K562 (cell line): ENCODE results near the gene C3. TPM values are rescaled to one million over a fixed set of nuclear protein-coding genes. Genes with fewer than 3 reads are reported as not detected.

ENCODE experiments used
- ATF1 ChIP-seq, 2 experiments: fragments of 450-650 bp in 1 of 2; IDR thresholded peaks; 2 replicates each; pipeline ENCODE4 v1.6.1; 2016; ENCODE audit warnings: missing compliant biosample characterization in 1 of 2, missing genetic modification characterization in 1 of 2
- DNMT1 ChIP-seq: fragments of 450-650 bp; IDR thresholded peaks from 2 replicates; pipeline ENCODE4 v1.6.1; 2016; ENCODE audit warnings: antibody characterized with exemption, mild to moderate bottlenecking
- FOXA3 ChIP-seq, 2 experiments: fragments of 450-650 bp in 1 of 2; sonication (generic) in 1 of 2; formaldehyde crosslinking; IDR thresholded peaks in 1 of 2; conservative IDR thresholded peaks in 1 of 2; 2 replicates each; pipeline versions ENCODE4 v1.4.0 to v1.8.0; 2020 to 2022; ENCODE audit warnings: mild to moderate bottlenecking in 2 of 2, missing genetic modification reagents in 1 of 2
- HNRNPK ChIP-seq: fragments of 200-400 bp; formaldehyde crosslinking; IDR thresholded peaks from one replicate; pipeline ENCODE4 v1.6.1; 2018; ENCODE audit warnings: mild to moderate bottlenecking, low read depth, low read length; ENCODE audit not compliant: poor library complexity, severe bottlenecking
- MAFF ChIP-seq: IDR thresholded peaks from 2 replicates; pipeline ENCODE4 v1.6.1; 2012; ENCODE audit warnings: low read length, improper control_type of control experiment
- MXI1 ChIP-seq: IDR thresholded peaks from 2 replicates; pipeline ENCODE4 v1.6.1; 2011; ENCODE audit warnings: low read depth, mild to moderate bottlenecking, improper control_type of control experiment, low read length
- NCOA6 ChIP-seq: fragments of 450-650 bp; IDR thresholded peaks from 2 replicates; pipeline ENCODE4 v1.6.1; 2017; ENCODE audit warnings: mild to moderate bottlenecking
- NFRKB ChIP-seq: fragments of 450-650 bp; IDR thresholded peaks from 2 replicates; pipeline ENCODE4 v1.6.1; 2016; ENCODE audit warnings: low read depth
- RBM34 ChIP-seq: fragments of 200-400 bp; formaldehyde crosslinking; IDR thresholded peaks from 2 replicates; pipeline ENCODE4 v1.6.1; 2018; ENCODE audit warnings: low read length, borderline replicate concordance; ENCODE audit not compliant: insufficient read depth
- SAFB2 ChIP-seq: fragments of 200-400 bp; formaldehyde crosslinking; IDR thresholded peaks from 2 replicates; pipeline ENCODE4 v1.6.1; 2018; ENCODE audit warnings: borderline replicate concordance, low read length, low read depth, moderate library complexity; ENCODE audit not compliant: severe bottlenecking
- SP1 ChIP-seq: sonication (generic); formaldehyde crosslinking; IDR thresholded peaks from 2 replicates; pipeline ENCODE4 v1.8.1; 2022; ENCODE audit warnings: mild to moderate bottlenecking, missing genetic modification reagents
- TEAD2 ChIP-seq: fragments of 450-650 bp; IDR thresholded peaks from 2 replicates; pipeline ENCODE4 v1.6.1; 2016; ENCODE audit warnings: missing genetic modification characterization, control low read depth, missing compliant biosample characterization
- polyA plus RNA-seq, 8 experiments: library from polyadenylated mRNA; depleted of rRNA in 4 of 8; stranded (reverse) in 5 of 8; unstranded in 3 of 8; fragments of >200 nt; fragmentation: Nextera tagmentation in 2 of 8; fragmentation: Illumina TruSeq in 1 of 8; extraction: Ambion mirVana in 2 of 8; extraction: Trizol in 1 of 8; gene quantifications; 2 replicates each; pipeline versions ENCODE4 v1.2.1 to v1.2.3, GENCODE V29; 2011 to 2014; ENCODE audit warnings: inconsistent platforms in 1 of 8, missing spikeins in 1 of 8
- total RNA-seq, 7 experiments: library from RNA; depleted of rRNA in 6 of 7; stranded (reverse); fragments of >200 nt in 6 of 7; fragmentation: Illumina TruSeq in 2 of 7; extraction: Trizol in 2 of 7; gene quantifications; 2 replicates each; pipeline versions ENCODE4 v1.2.1 to v1.2.3, GENCODE V29; 2011 to 2021; ENCODE audit warnings: low replicate concordance in 1 of 7
- TF ChIP-seq, protein P1 (sequence below): sonication (generic); formaldehyde crosslinking; IDR thresholded peaks from 2 replicates; pipeline ENCODE4 v1.8.0; 2022; ENCODE audit warnings: mild to moderate bottlenecking, missing genetic modification reagents
- TF ChIP-seq, protein P2 (sequence below): fragments of 250-450 bp; sonication (Bioruptor Pico); IDR thresholded peaks from 2 replicates; pipeline ENCODE4 v1.4.0; 2020; ENCODE audit warnings: mild to moderate bottlenecking
- TF ChIP-seq, protein P3 (sequence below): sonication (generic); formaldehyde crosslinking; IDR thresholded peaks from 2 replicates; pipeline ENCODE4 v1.8.0; 2022; ENCODE audit warnings: mild to moderate bottlenecking, missing genetic modification reagents, borderline replicate concordance
- TF ChIP-seq, protein P4 (sequence below), 2 experiments: fragments of 450-650 bp; conservative IDR thresholded peaks; 2 replicates each; pipeline ENCODE4 v1.6.1; 2017; ENCODE audit warnings: mild to moderate bottlenecking in 2 of 2, moderate library complexity in 2 of 2

C3 gene
- total and polyA plus RNA-seq, 9 of the 15 experiments (the other 6 are each of a cell fraction or from before 2014, with no cell fraction given), result 0.59 to 10.6 (median 2.2) TPM

DNA sequence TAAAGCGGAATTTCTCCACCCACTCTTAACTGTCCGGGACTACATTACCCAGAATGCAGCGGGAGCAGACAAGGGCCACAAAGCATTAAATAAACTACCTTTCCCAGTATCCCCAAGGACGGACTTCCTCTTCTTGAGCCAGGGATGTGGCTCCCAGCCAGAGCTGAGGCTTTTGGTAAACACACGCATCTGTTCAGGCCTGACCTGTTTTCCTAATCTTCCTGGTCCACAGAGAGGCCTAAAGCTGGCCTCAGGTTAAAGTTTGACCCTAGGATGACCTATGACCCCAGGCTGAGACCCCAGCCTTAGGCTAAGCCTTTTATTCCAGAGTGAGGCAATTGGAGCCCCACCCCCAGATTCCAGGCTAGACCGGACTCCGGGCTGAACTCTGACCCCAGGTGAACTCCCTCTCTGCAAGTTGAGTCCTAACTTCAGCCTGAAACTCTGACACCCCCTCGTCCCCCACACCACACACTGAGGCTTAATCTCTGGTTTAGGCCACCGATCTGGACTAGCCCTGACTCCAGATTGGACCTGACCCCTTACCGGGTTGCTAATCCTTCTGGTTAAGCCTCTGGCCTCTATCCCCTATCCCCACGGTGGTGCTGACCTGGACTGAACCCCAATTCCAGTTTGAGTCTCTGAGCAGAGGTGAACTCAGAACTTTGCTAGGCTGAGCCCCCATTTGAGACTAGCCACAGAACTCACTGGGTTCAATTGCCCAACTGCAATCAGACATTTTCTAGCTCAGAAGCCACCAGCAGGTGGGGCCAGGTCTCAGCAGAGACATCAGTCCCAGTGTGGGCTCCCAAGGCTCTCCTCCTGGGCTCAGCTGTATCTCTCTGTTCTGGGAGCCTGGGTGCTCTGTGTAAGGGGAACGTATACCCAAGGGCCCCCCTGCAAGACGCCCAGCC is 17.7 kb upstream of the C3 start (continued):
- TF ChIP-seq, protein P1, sequence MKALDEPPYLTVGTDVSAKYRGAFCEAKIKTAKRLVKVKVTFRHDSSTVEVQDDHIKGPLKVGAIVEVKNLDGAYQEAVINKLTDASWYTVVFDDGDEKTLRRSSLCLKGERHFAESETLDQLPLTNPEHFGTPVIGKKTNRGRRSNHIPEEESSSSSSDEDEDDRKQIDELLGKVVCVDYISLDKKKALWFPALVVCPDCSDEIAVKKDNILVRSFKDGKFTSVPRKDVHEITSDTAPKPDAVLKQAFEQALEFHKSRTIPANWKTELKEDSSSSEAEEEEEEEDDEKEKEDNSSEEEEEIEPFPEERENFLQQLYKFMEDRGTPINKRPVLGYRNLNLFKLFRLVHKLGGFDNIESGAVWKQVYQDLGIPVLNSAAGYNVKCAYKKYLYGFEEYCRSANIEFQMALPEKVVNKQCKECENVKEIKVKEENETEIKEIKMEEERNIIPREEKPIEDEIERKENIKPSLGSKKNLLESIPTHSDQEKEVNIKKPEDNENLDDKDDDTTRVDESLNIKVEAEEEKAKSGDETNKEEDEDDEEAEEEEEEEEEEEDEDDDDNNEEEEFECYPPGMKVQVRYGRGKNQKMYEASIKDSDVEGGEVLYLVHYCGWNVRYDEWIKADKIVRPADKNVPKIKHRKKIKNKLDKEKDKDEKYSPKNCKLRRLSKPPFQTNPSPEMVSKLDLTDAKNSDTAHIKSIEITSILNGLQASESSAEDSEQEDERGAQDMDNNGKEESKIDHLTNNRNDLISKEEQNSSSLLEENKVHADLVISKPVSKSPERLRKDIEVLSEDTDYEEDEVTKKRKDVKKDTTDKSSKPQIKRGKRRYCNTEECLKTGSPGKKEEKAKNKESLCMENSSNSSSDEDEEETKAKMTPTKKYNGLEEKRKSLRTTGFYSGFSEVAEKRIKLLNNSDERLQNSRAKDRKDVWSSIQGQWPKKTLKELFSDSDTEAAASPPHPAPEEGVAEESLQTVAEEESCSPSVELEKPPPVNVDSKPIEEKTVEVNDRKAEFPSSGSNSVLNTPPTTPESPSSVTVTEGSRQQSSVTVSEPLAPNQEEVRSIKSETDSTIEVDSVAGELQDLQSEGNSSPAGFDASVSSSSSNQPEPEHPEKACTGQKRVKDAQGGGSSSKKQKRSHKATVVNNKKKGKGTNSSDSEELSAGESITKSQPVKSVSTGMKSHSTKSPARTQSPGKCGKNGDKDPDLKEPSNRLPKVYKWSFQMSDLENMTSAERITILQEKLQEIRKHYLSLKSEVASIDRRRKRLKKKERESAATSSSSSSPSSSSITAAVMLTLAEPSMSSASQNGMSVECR (CRISPR knock-in tag), result peak; percentile 53; the same call in 1 of the 2 replicates
- TF ChIP-seq NCOA6 (no peak), DNMT1 (no peak), FOXA3 (CRISPR knock-in tag; conservative IDR thresholded peaks at IDR 0.05 in 1 of 2, IDR thresholded peaks at IDR 0.05 in 1 of 2) (peak; percentile 65 to 89), RBM34 (no peak), ATF1 (CRISPR knock-in tag; IDR thresholded peaks at IDR 0.05) (no peak), ATF1 (tag; IDR thresholded peaks at IDR 0.05) (no peak; the same call in 1 of the 2 replicates), NFRKB (0 out of 2 replicates have a peak, but pooled peaks have one; percentile 41), SP1 (peak; percentile 45), HNRNPK (no peak), SAFB2 (no peak), TEAD2 (tag) (no peak), MXI1 (no peak), MAFF (no peak)
- TF ChIP-seq, protein P2, sequence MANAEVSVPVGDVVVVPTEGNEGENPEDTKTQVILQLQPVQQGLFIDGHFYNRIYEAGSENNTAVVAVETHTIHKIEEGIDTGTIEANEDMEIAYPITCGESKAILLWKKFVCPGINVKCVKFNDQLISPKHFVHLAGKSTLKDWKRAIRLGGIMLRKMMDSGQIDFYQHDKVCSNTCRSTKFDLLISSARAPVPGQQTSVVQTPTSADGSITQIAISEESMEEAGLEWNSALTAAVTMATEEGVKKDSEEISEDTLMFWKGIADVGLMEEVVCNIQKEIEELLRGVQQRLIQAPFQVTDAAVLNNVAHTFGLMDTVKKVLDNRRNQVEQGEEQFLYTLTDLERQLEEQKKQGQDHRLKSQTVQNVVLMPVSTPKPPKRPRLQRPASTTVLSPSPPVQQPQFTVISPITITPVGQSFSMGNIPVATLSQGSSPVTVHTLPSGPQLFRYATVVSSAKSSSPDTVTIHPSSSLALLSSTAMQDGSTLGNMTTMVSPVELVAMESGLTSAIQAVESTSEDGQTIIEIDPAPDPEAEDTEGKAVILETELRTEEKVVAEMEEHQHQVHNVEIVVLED, result no peak
- TF ChIP-seq, protein P3, sequence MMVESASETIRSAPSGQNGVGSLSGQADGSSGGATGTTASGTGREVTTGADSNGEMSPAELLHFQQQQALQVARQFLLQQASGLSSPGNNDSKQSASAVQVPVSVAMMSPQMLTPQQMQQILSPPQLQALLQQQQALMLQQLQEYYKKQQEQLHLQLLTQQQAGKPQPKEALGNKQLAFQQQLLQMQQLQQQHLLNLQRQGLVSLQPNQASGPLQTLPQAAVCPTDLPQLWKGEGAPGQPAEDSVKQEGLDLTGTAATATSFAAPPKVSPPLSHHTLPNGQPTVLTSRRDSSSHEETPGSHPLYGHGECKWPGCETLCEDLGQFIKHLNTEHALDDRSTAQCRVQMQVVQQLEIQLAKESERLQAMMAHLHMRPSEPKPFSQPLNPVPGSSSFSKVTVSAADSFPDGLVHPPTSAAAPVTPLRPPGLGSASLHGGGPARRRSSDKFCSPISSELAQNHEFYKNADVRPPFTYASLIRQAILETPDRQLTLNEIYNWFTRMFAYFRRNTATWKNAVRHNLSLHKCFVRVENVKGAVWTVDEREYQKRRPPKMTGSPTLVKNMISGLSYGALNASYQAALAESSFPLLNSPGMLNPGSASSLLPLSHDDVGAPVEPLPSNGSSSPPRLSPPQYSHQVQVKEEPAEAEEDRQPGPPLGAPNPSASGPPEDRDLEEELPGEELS (CRISPR knock-in tag), result no peak
- TF ChIP-seq, protein P4, sequence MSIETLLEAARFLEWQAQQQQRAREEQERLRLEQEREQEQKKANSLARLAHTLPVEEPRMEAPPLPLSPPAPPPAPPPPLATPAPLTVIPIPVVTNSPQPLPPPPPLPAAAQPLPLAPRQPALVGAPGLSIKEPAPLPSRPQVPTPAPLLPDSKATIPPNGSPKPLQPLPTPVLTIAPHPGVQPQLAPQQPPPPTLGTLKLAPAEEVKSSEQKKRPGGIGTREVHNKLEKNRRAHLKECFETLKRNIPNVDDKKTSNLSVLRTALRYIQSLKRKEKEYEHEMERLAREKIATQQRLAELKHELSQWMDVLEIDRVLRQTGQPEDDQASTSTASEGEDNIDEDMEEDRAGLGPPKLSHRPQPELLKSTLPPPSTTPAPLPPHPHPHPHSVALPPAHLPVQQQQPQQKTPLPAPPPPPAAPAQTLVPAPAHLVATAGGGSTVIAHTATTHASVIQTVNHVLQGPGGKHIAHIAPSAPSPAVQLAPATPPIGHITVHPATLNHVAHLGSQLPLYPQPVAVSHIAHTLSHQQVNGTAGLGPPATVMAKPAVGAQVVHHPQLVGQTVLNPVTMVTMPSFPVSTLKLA (conservative IDR thresholded peaks at IDR 0.05), result peak in 1 of 2 experiments; percentile 33; a peak in 2 of 4 replicates
